ENCODE results near the gene MAPK14.

Gene MAPK14

GRCh38 chr6:36133148-36133547 is 105.5 kb downstream of the MAPK14 start:
- Histone ChIP-seq H3K23ac (ENCODE audit: low read length in 2 of 2) (peak overlapping the region in 1 of 2 experiments; percentile 34), H2BK5ac (ENCODE audit: low read depth, low read length, poor library complexity, severe bottlenecking) (no peak overlapping the region), H3K4me1 (ENCODE audit: control insufficient read depth, insufficient read depth, low read depth, low read length) (peaks cover 24% of the 10 kb centered on the region), H2AFZ (ENCODE audit: low read depth, low read length) (no peak overlapping the region), H3K9ac (ENCODE audit: low read length) (no peak overlapping the region), H3K4me2 (ENCODE audit: low read length, poor library complexity, severe bottlenecking) (no peak overlapping the region), H4K8ac (ENCODE audit: low read length) (peak overlapping the region; percentile 86), H3K79me1 (replicated peaks; ENCODE audit: low read length, poor library complexity, severe bottlenecking) (no peaks in the 10 kb centered on the region), H3K4me3 (ENCODE audit: insufficient read depth in 1 of 2, low read depth in 1 of 2, low read length in 2 of 2) (no peak overlapping the region), H3K18ac (ENCODE audit: low read depth in 1 of 2, low read length in 2 of 2) (peak overlapping the region; percentile 56 to 96), H3K4ac (ENCODE audit: low read depth in 1 of 2, low read length in 2 of 2) (peak overlapping the region; percentile 66 to 94), H3K14ac (ENCODE audit: low read length in 2 of 2) (peak overlapping the region in 1 of 2 experiments; percentile 50), H3K27me3 (ENCODE audit: control insufficient read depth in 1 of 2, insufficient read depth in 1 of 2, low read length in 2 of 2) (no peaks in the 10 kb centered on the region), H2BK12ac (ENCODE audit: low read length in 2 of 2) (peak overlapping the region; percentile 90 to 98), H4K91ac (ENCODE audit: low read length) (peak overlapping the region; percentile 79), H3K36me3 (ENCODE audit: control insufficient read depth in 1 of 2, insufficient read depth in 2 of 2, low read depth in 1 of 2, low read length in 2 of 2) (peaks cover 16 to 42% of the 10 kb centered on the region in 2 experiments), H2BK120ac (ENCODE audit: low read depth, low read length) (peak overlapping the region; percentile 71), H2BK15ac (ENCODE audit: low read depth, poor library complexity, severe bottlenecking) (peak overlapping the region; percentile 1), H3K9me3 (ENCODE audit: control insufficient read depth, low read length) (no peaks in the 10 kb centered on the region), H2AK5ac (ENCODE audit: low read length, severe bottlenecking) (no peak overlapping the region), H3K27ac (ENCODE audit: low read length, poor library complexity, severe bottlenecking) (no peak overlapping the region)
- 90% methylated on average over 4 of the region's 4 CpGs for WGBS
- DNase-seq, result no peak

GRCh38 chr6:36133912-36134311 is 106.3 kb downstream of the MAPK14 start:
- Histone ChIP-seq H4K91ac (ENCODE audit: low read length) (peak overlapping the region; percentile 83), H3K9ac (ENCODE audit: low read length) (no peak overlapping the region), H3K79me1 (replicated peaks; ENCODE audit: low read length, poor library complexity, severe bottlenecking) (no peaks in the 10 kb centered on the region), H3K18ac (ENCODE audit: low read depth in 1 of 2, low read length in 2 of 2) (peak overlapping the region; percentile 56 to 85), H3K4ac (ENCODE audit: low read depth in 1 of 2, low read length in 2 of 2) (peak overlapping the region; percentile 74 to 79), H2BK12ac (ENCODE audit: low read length in 2 of 2) (peak overlapping the region; percentile 89 to 98), H3K4me1 (ENCODE audit: control insufficient read depth, insufficient read depth, low read depth, low read length) (peaks cover 24% of the 10 kb centered on the region), H3K27ac (ENCODE audit: low read length, poor library complexity, severe bottlenecking) (no peak overlapping the region), H3K23ac (ENCODE audit: low read length in 2 of 2) (no peak overlapping the region), H3K27me3 (ENCODE audit: control insufficient read depth in 1 of 2, insufficient read depth in 1 of 2, low read length in 2 of 2) (no peaks in the 10 kb centered on the region), H4K8ac (ENCODE audit: low read length) (peak overlapping the region; percentile 89), H3K4me3 (ENCODE audit: insufficient read depth in 1 of 2, low read depth in 1 of 2, low read length in 2 of 2) (no peak overlapping the region), H2AFZ (ENCODE audit: low read depth, low read length) (no peak overlapping the region), H3K9me3 (ENCODE audit: control insufficient read depth, low read length) (no peaks in the 10 kb centered on the region), H3K14ac (ENCODE audit: low read length in 2 of 2) (peak overlapping the region; percentile 13 to 62), H2BK120ac (ENCODE audit: low read depth, low read length) (peak overlapping the region; percentile 54), H3K36me3 (ENCODE audit: control insufficient read depth in 1 of 2, insufficient read depth in 2 of 2, low read depth in 1 of 2, low read length in 2 of 2) (peaks cover 24 to 50% of the 10 kb centered on the region in 2 experiments), H2BK15ac (ENCODE audit: low read depth, poor library complexity, severe bottlenecking) (peak overlapping the region; percentile 97), H2AK5ac (ENCODE audit: low read length, severe bottlenecking) (no peak overlapping the region), H3K4me2 (ENCODE audit: low read length, poor library complexity, severe bottlenecking) (no peak overlapping the region), H2BK5ac (ENCODE audit: low read depth, low read length, poor library complexity, severe bottlenecking) (peak overlapping the region; percentile 3)
- DNase-seq, result no peak
- 95% methylated on average over 2 of the region's 4 CpGs for WGBS

- Histone ChIP-seq H2BK120ac (ENCODE audit: low read depth, low read length) (no peak overlapping the region), H3K4ac (ENCODE audit: low read depth in 1 of 2, low read length in 2 of 2) (peak overlapping the region in 1 of 2 experiments; percentile 48), H3K18ac (ENCODE audit: low read depth in 1 of 2, low read length in 2 of 2) (peak overlapping the region; percentile 8 to 12), H2BK5ac (ENCODE audit: low read depth, low read length, poor library complexity, severe bottlenecking) (no peak overlapping the region), H2AK5ac (ENCODE audit: low read length, severe bottlenecking) (no peak overlapping the region), H2BK12ac (ENCODE audit: low read length in 2 of 2) (no peak overlapping the region), H3K14ac (ENCODE audit: low read length in 2 of 2) (no peak overlapping the region), H3K4me2 (ENCODE audit: low read length, poor library complexity, severe bottlenecking) (no peak overlapping the region), H3K36me3 (ENCODE audit: control insufficient read depth in 1 of 2, insufficient read depth in 2 of 2, low read depth in 1 of 2, low read length in 2 of 2) (peaks cover 33 to 63% of the 10 kb centered on the region in 2 experiments), H3K9ac (ENCODE audit: low read length) (no peak overlapping the region), H3K27ac (ENCODE audit: low read length, poor library complexity, severe bottlenecking) (no peak overlapping the region), H4K91ac (ENCODE audit: low read length) (peak overlapping the region; percentile 28), H2AFZ (ENCODE audit: low read depth, low read length) (no peak overlapping the region), H3K79me1 (replicated peaks; ENCODE audit: low read length, poor library complexity, severe bottlenecking) (no peaks in the 10 kb centered on the region), H3K4me3 (ENCODE audit: insufficient read depth in 1 of 2, low read depth in 1 of 2, low read length in 2 of 2) (no peak overlapping the region), H3K23ac (ENCODE audit: low read length in 2 of 2) (no peak overlapping the region), H4K8ac (ENCODE audit: low read length) (peak overlapping the region; percentile 13), H3K27me3 (ENCODE audit: control insufficient read depth in 1 of 2, insufficient read depth in 1 of 2, low read length in 2 of 2) (no peaks in the 10 kb centered on the region), H3K4me1 (ENCODE audit: control insufficient read depth, insufficient read depth, low read depth, low read length) (peaks cover 22% of the 10 kb centered on the region), H3K9me3 (ENCODE audit: control insufficient read depth, low read length) (no peaks in the 10 kb centered on the region), H2BK15ac (ENCODE audit: low read depth, poor library complexity, severe bottlenecking) (no peak overlapping the region)
- DNase-seq, result no peak
- 97% methylated on average over 12 of the region's 13 CpGs for WGBS
Observed at GRCh38 chr6:36135053-36135731, 107.6 kb downstream of the MAPK14 start.

GRCh38 chr6:36136034-36136433 is 108.4 kb downstream of the MAPK14 start:
- H3K9ac ChIP-seq (ENCODE audit: low read length), result no peak overlapping the region
- no peak overlapping the region for H3K14ac ChIP-seq (ENCODE audit: low read length in 2 of 2)
- no peaks in the 10 kb centered on the region for H3K27me3 ChIP-seq (ENCODE audit: control insufficient read depth in 1 of 2, insufficient read depth in 1 of 2, low read length in 2 of 2)
- H3K4me2 ChIP-seq (ENCODE audit: low read length, poor library complexity, severe bottlenecking), result no peak overlapping the region
- no peak overlapping the region for H2AK5ac ChIP-seq (ENCODE audit: low read length, severe bottlenecking)
- no peak overlapping the region for H2BK5ac ChIP-seq (ENCODE audit: low read depth, low read length, poor library complexity, severe bottlenecking)
- H2BK15ac ChIP-seq (ENCODE audit: low read depth, poor library complexity, severe bottlenecking), result no peak overlapping the region
- no peak for DNase-seq
- no peak overlapping the region for H4K8ac ChIP-seq (ENCODE audit: low read length)
- H3K18ac ChIP-seq (ENCODE audit: low read depth in 1 of 2, low read length in 2 of 2), result no peak overlapping the region
- H3K4ac ChIP-seq (ENCODE audit: low read depth in 1 of 2, low read length in 2 of 2), result no peak overlapping the region
- no peak overlapping the region for H2AFZ ChIP-seq (ENCODE audit: low read depth, low read length)
- no peaks in the 10 kb centered on the region for H3K79me1 ChIP-seq (replicated peaks; ENCODE audit: low read length, poor library complexity, severe bottlenecking)
- H3K23ac ChIP-seq (ENCODE audit: low read length in 2 of 2), result no peak overlapping the region
- WGBS, result 79% methylated on average over 2 of the region's 2 CpGs
- no peak overlapping the region for H3K27ac ChIP-seq (ENCODE audit: low read length, poor library complexity, severe bottlenecking)
- H3K9me3 ChIP-seq (ENCODE audit: control insufficient read depth, low read length), result no peaks in the 10 kb centered on the region
- peaks cover 34 to 71% of the 10 kb centered on the region in 2 experiments for H3K36me3 ChIP-seq (ENCODE audit: control insufficient read depth in 1 of 2, insufficient read depth in 2 of 2, low read depth in 1 of 2, low read length in 2 of 2)
- no peak overlapping the region for H4K91ac ChIP-seq (ENCODE audit: low read length)
- no peak overlapping the region for H2BK120ac ChIP-seq (ENCODE audit: low read depth, low read length)
- H3K4me1 ChIP-seq (ENCODE audit: control insufficient read depth, insufficient read depth, low read depth, low read length), result peaks cover 15% of the 10 kb centered on the region
- H3K4me3 ChIP-seq (ENCODE audit: insufficient read depth in 1 of 2, low read depth in 1 of 2, low read length in 2 of 2), result no peak overlapping the region
- peak overlapping the region in 1 of 2 experiments; percentile 30 for H2BK12ac ChIP-seq (ENCODE audit: low read length in 2 of 2)

Data from mesenchymal stem cell (in vitro differentiated cells and primary cell).